ENCODE measurements around the gene GPR82. TPM values are rescaled to one million over a fixed set of nuclear protein-coding genes. Genes with fewer than 3 reads are reported as not detected.

GPR82 gene
- total and polyA plus RNA-seq, 10 of the 15 experiments (the other 5 are each of a cell fraction or from before 2014, with no cell fraction given) = 0.23 to 1.7 (median 0.56) TPM

DNA sequence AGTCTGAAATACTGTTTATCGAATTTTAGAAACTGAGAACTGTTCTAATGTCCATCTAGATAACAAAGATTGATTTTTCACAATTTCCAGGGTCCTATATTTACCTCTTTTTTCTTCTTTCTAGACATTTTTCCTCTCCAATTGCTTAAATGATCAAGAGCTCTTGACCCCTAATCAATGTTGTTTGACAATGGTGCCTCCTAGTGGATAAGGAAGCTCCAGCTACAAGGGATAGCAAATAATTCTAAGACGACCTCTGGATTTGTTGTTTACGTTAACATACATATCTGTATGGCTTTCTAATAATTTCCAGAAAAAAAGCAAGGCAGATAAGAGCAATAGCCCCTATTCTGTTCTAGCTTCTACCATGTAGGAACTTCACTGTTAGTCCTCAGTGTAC, 35.8 kb downstream of the GPR82 start:
- no peak overlapping the region for H3K27ac ChIP-seq (ENCODE audit: control insufficient read depth, insufficient read depth)
- no peak overlapping the region for H3K9ac ChIP-seq (ENCODE audit: control insufficient read depth, insufficient read depth, low read length)
- H2AFZ ChIP-seq (ENCODE audit: control insufficient read depth, low read depth, low read length) = no peak overlapping the region
- no peaks in the 10 kb centered on the region for H4K20me1 ChIP-seq (ENCODE audit: control insufficient read depth, insufficient read depth)
- in situ Hi-C loops (cut with MboI) (loop anchor here (10.0 kb wide), 1 partner anchor 485 kb away; no protein-coding TSS in a partner anchor), intact Hi-C loops (cut with micrococcal nuclease; ENCODE audit: unreplicated experiment) (loop anchor here (1.0 to 5.0 kb wide), 2 partner anchors 202 to 483 kb away; no protein-coding TSS in a partner anchor)
- H3K36me3 ChIP-seq (ENCODE audit: control insufficient read depth in 2 of 2, insufficient read depth in 2 of 2, low read length in 1 of 2) = no peaks in the 10 kb centered on the region
- FAIRE-seq (no peak), ATAC-seq (peak; percentile 72), DNase-seq (ENCODE audit: low read depth, low spot score) (no peak)
- no peaks in the 10 kb centered on the region for H3K9me3 ChIP-seq (replicated peaks; ENCODE audit: control insufficient read depth, insufficient read depth, low read length)
- POLR2A ChIA-PET = no interaction called here
- H3K79me2 ChIP-seq (ENCODE audit: control insufficient read depth, insufficient read depth, low read length) = no peaks in the 10 kb centered on the region
- H3K27me3 ChIP-seq (replicated peaks in 1 of 2; ENCODE audit: control insufficient read depth in 2 of 2, insufficient read depth in 2 of 2, low read length in 1 of 2) = no peaks in the 10 kb centered on the region
- SMC1A ChIA-PET (ENCODE audit: uncharacterized antibody, unreplicated experiment) = interaction anchor here (0.7 to 3.0 kb wide), 16 partner anchors 9 to 673 kb away, joined by 3 to 10 read pairs (median 4); no protein-coding TSS in a partner anchor
- no peak overlapping the region for H3K4me2 ChIP-seq (ENCODE audit: control insufficient read depth, insufficient read depth)
- RAD21 ChIA-PET (ENCODE audit: unreplicated experiment) = interaction anchor here (0.5 to 1.9 kb wide), 10 partner anchors 9 to 1216 kb away, joined by 3 to 10 read pairs (median 4); no protein-coding TSS in a partner anchor
- BruUV-seq (replicated peaks) = no TSS peak
- H3K4me3 ChIP-seq = no peak overlapping the region
- CTCF ChIA-PET = interaction anchor here (0.7 to 2.5 kb wide), 37 partner anchors 9 to 1216 kb away, joined by 3 to 23 read pairs (median 4); no protein-coding TSS in a partner anchor
- 0% methylated on average over 3 of the region's 3 CpGs for WGBS (ENCODE audit: insufficient coverage, insufficient replicate concordance, low lambda C conversion rate, missing lambda C conversion rate)
- no peaks in the 10 kb centered on the region for H3K4me1 ChIP-seq (ENCODE audit: control insufficient read depth, insufficient read depth, low read length)
- TF ChIP-seq SMC3 (IDR thresholded peaks at IDR 0.05; ENCODE audit: borderline replicate concordance, low read length) (peak; percentile 70; the same call in 1 of the 2 replicates), EED (IDR thresholded peaks at IDR 0.05; ENCODE audit: low read depth) (no peak), NFYA (IDR thresholded peaks at IDR 0.05; ENCODE audit: borderline replicate concordance, low read depth, low read length) (no peak), TCF12 (IDR thresholded peaks at IDR 0.05; ENCODE audit: low read depth, low read length) (no peak), NFXL1 (IDR thresholded peaks at IDR 0.05; ENCODE audit: borderline replicate concordance) (no peak), DPF2 (IDR thresholded peaks at IDR 0.05) (no peak), SMARCA5 (IDR thresholded peaks at IDR 0.05) (no peak), NFIC (IDR thresholded peaks at IDR 0.05; ENCODE audit: low read depth, low read length) (no peak), PML (IDR thresholded peaks at IDR 0.05; ENCODE audit: low read length) (no peak), RCOR1 (conservative IDR thresholded peaks at IDR 0.05; ENCODE audit: low read depth, low read length) (no peak), RAD21 (IDR thresholded peaks at IDR 0.05; ENCODE audit: insufficient read depth, low read depth, low read length) (peak; percentile 93), CEBPZ (IDR thresholded peaks at IDR 0.05; ENCODE audit: low read depth, low read length) (no peak), SUZ12 (IDR thresholded peaks at IDR 0.05; ENCODE audit: unreplicated experiment) (no peak)
- TF ChIP-seq, protein P1, sequence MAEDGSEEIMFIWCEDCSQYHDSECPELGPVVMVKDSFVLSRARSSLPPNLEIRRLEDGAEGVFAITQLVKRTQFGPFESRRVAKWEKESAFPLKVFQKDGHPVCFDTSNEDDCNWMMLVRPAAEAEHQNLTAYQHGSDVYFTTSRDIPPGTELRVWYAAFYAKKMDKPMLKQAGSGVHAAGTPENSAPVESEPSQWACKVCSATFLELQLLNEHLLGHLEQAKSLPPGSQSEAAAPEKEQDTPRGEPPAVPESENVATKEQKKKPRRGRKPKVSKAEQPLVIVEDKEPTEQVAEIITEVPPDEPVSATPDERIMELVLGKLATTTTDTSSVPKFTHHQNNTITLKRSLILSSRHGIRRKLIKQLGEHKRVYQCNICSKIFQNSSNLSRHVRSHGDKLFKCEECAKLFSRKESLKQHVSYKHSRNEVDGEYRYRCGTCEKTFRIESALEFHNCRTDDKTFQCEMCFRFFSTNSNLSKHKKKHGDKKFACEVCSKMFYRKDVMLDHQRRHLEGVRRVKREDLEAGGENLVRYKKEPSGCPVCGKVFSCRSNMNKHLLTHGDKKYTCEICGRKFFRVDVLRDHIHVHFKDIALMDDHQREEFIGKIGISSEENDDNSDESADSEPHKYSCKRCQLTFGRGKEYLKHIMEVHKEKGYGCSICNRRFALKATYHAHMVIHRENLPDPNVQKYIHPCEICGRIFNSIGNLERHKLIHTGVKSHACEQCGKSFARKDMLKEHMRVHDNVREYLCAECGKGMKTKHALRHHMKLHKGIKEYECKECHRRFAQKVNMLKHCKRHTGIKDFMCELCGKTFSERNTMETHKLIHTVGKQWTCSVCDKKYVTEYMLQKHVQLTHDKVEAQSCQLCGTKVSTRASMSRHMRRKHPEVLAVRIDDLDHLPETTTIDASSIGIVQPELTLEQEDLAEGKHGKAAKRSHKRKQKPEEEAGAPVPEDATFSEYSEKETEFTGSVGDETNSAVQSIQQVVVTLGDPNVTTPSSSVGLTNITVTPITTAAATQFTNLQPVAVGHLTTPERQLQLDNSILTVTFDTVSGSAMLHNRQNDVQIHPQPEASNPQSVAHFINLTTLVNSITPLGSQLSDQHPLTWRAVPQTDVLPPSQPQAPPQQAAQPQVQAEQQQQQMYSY (CRISPR knock-in tag; IDR thresholded peaks at IDR 0.05) = no peak
- TF ChIP-seq, protein P2, sequence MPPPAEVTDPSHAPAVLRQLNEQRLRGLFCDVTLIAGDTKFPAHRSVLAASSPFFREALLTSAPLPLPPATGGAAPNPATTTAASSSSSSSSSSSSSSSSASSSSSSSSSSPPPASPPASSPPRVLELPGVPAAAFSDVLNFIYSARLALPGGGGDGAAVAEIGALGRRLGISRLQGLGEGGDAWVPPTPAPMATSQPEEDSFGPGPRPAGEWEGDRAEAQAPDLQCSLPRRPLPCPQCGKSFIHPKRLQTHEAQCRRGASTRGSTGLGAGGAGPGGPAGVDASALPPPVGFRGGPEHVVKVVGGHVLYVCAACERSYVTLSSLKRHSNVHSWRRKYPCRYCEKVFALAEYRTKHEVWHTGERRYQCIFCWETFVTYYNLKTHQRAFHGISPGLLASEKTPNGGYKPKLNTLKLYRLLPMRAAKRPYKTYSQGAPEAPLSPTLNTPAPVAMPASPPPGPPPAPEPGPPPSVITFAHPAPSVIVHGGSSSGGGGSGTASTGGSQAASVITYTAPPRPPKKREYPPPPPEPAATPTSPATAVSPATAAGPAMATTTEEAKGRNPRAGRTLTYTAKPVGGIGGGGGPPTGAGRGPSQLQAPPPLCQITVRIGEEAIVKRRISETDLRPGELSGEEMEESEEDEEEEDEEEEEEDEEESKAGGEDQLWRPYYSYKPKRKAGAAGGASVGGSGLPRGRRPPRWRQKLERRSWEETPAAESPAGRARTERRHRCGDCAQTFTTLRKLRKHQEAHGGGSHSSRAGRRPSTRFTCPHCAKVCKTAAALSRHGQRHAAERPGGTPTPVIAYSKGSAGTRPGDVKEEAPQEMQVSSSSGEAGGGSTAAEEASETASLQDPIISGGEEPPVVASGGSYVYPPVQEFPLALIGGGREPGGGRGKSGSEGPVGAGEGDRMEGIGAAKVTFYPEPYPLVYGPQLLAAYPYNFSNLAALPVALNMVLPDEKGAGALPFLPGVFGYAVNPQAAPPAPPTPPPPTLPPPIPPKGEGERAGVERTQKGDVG (CRISPR knock-in tag; IDR thresholded peaks at IDR 0.05) = no peak

Data from GM12878 (cell line).